ENCODE data around the gene CTSH. TPM values are rescaled to one million over a fixed set of nuclear protein-coding genes. Genes with fewer than 3 reads are reported as not detected.

Gene CTSH
- total RNA-seq, 1 donor from 2014 or later: 5.7 TPM

GRCh38 chr15:78933187-78933822, 11.5 kb downstream of the CTSH start:
- H3K27me3 ChIP-seq (ENCODE audit: insufficient read depth, low read length): no peaks in the 10 kb centered on the region
- no peak overlapping the region for H2AFZ ChIP-seq (ENCODE audit: low read depth, low read length)
- no peaks in the 10 kb centered on the region for H3K36me3 ChIP-seq (ENCODE audit: insufficient read depth, low read length)
- Mint-ChIP-seq H3K27ac (ENCODE audit: unreplicated experiment) (no peak overlapping the region), H3K4me1 (ENCODE audit: low read depth, unreplicated experiment) (peaks cover 5% of the 10 kb centered on the region), H3K9me3 (ENCODE audit: unreplicated experiment) (no peaks in the 10 kb centered on the region), H3K36me3 (ENCODE audit: low read depth, unreplicated experiment) (peaks cover 1% of the 10 kb centered on the region), H3K4me3 (ENCODE audit: unreplicated experiment) (no peak overlapping the region), H3K27me3 (ENCODE audit: low read depth, unreplicated experiment) (peaks cover 26% of the 10 kb centered on the region)
- no peak for FAIRE-seq
- no peaks in the 10 kb centered on the region for H3K79me2 ChIP-seq (ENCODE audit: insufficient read depth, low read length)
- no peaks in the 10 kb centered on the region for H3K9me3 ChIP-seq (ENCODE audit: insufficient read depth, low read depth, low read length)
- no peak for TF ChIP-seq EZH2 (IDR thresholded peaks at IDR 0.05; ENCODE audit: insufficient read depth, low read length)
- no peak for TF ChIP-seq CTCF (IDR thresholded peaks at IDR 0.05; ENCODE audit: insufficient read depth, low read depth, low read length)
- H3K4me2 ChIP-seq (ENCODE audit: low read length): no peak overlapping the region
- peaks cover 11% of the 10 kb centered on the region for H3K4me1 ChIP-seq (ENCODE audit: insufficient read depth, low read length)
- H3K4me3 ChIP-seq (ENCODE audit: insufficient read depth, low read depth, low read length): no peak overlapping the region
- no peak overlapping the region for H3K27ac ChIP-seq (ENCODE audit: low read depth, low read length)
- no peak for DNase-seq (ENCODE audit: low read depth)
- no peak overlapping the region for H3K9ac ChIP-seq (ENCODE audit: low read length)
- peaks cover 5% of the 10 kb centered on the region for H4K20me1 ChIP-seq (ENCODE audit: insufficient read depth, low read length)

GRCh38 chr15:78932258-78932808, 12.5 kb downstream of the CTSH start:
- no peak overlapping the region for H3K4me3 Mint-ChIP-seq (ENCODE audit: unreplicated experiment)
- TF ChIP-seq CTCF (IDR thresholded peaks at IDR 0.05; ENCODE audit: insufficient read depth, low read depth, low read length): no peak
- no peak for TF ChIP-seq EZH2 (IDR thresholded peaks at IDR 0.05; ENCODE audit: insufficient read depth, low read length)

More at GRCh38 chr15:78932258-78932808, 12.5 kb downstream of the CTSH start:
- Mint-ChIP-seq H3K9me3 (ENCODE audit: unreplicated experiment) (no peaks in the 10 kb centered on the region), H3K36me3 (ENCODE audit: low read depth, unreplicated experiment) (peaks cover 4% of the 10 kb centered on the region), H3K27ac (ENCODE audit: unreplicated experiment) (no peak overlapping the region), H3K27me3 (ENCODE audit: low read depth, unreplicated experiment) (peaks cover 24% of the 10 kb centered on the region), H3K4me1 (ENCODE audit: low read depth, unreplicated experiment) (peaks cover 5% of the 10 kb centered on the region)
- Histone ChIP-seq H3K27me3 (ENCODE audit: insufficient read depth, low read length) (no peaks in the 10 kb centered on the region), H3K27ac (ENCODE audit: low read depth, low read length) (no peak overlapping the region), H3K4me2 (ENCODE audit: low read length) (no peak overlapping the region), H3K79me2 (ENCODE audit: insufficient read depth, low read length) (no peaks in the 10 kb centered on the region), H3K36me3 (ENCODE audit: insufficient read depth, low read length) (no peaks in the 10 kb centered on the region), H3K4me1 (ENCODE audit: insufficient read depth, low read length) (peaks cover 11% of the 10 kb centered on the region), H4K20me1 (ENCODE audit: insufficient read depth, low read length) (peaks cover 5% of the 10 kb centered on the region), H3K4me3 (ENCODE audit: insufficient read depth, low read depth, low read length) (no peak overlapping the region), H2AFZ (ENCODE audit: low read depth, low read length) (no peak overlapping the region), H3K9ac (ENCODE audit: low read length) (no peak overlapping the region), H3K9me3 (ENCODE audit: insufficient read depth, low read depth, low read length) (no peaks in the 10 kb centered on the region)
- DNase-seq (ENCODE audit: low read depth) (no peak), FAIRE-seq (no peak)

All from astrocyte (in vitro differentiated cells and primary cell).